Lower leg skin (tissue), 4 donors: ENCODE data around the gene COL27A1. TPM values are rescaled to one million over a fixed set of nuclear protein-coding genes. Genes with fewer than 3 reads are reported as not detected.

ENCODE experiments used
- DNase-seq, 2 donors: peaks; one replicate each; pipeline ENCODE4 v3.0.0-alpha.2; 2019; ENCODE audit warnings: low spot score in 2 of 2
- H3K4me3 ChIP-seq: fragments of 200-600 bp; sonication (generic); 2 replicates; pipeline ENCODE4 v1.5.1; 2017; ENCODE audit warnings: mild to moderate bottlenecking, low read depth; ENCODE audit not compliant: poor library complexity, severe bottlenecking
- CTCF ChIP-seq, 3 donors: fragments of 450-650 bp; IDR thresholded peaks; one replicate each; pipeline ENCODE4 v1.5.1; 2016; ENCODE audit warnings: antibody characterized with exemption in 3 of 3, mild to moderate bottlenecking in 3 of 3, moderate library complexity in 2 of 3
- POLR2A ChIP-seq, 2 donors: fragments of 450-650 bp; IDR thresholded peaks; one replicate each; pipeline ENCODE4 v1.6.1; 2016 to 2017; ENCODE audit warnings: antibody characterized with exemption in 2 of 2, mild to moderate bottlenecking in 1 of 2, moderate library complexity in 1 of 2
- WGBS, 2 donors: methylation state at CpG; one replicate each; pipeline ENCODE4 v1.1.5; 2018; 5-methylcytosine and 5-hydroxymethylcytosine counted together
- intact Hi-C: fragments of 100-400 bp; cut with DNase I; formaldehyde crosslinking; loops from one replicate; pipeline ENCODE4 v1.15.0; 2023; ENCODE audit warnings: low total_unique reads
- total RNA-seq, 4 donors: library from RNA; depleted of rRNA; stranded (reverse); fragments of >200 nt; gene quantifications; one replicate each; pipeline ENCODE4 v1.1.0, GENCODE V29; 2016

The COL27A1 gene
- total RNA-seq, 4 donors from 2014 or later, result 9.4 to 16.1 (median 12.3) TPM

GRCh38 chr9:114202849-114203248 lies 47.5 kb downstream of the COL27A1 start:
- no peak overlapping the region for H3K4me3 ChIP-seq
- 73 to 75% methylated on average over 4 of the region's 4 CpGs for WGBS, 2 donors
- TF ChIP-seq POLR2A (IDR thresholded peaks at IDR 0.05) (no peak), CTCF (IDR thresholded peaks at IDR 0.05) (no peak)
- DNase-seq, result no peak
- intact Hi-C loops, result no loop called here

- WGBS, 2 donors, result 79 to 82% methylated on average over 11 of the region's 11 CpGs
- no peak overlapping the region for H3K4me3 ChIP-seq
- no peak for TF ChIP-seq POLR2A (IDR thresholded peaks at IDR 0.05)
- no peak for TF ChIP-seq CTCF (IDR thresholded peaks at IDR 0.05)
- DNase-seq, result no peak
- intact Hi-C loops, result no loop called here
Observed at GRCh38 chr9:114203410-114204140, 48.2 kb downstream of the COL27A1 start.

- DNase-seq, result no peak
- TF ChIP-seq POLR2A (IDR thresholded peaks at IDR 0.05) (no peak), CTCF (IDR thresholded peaks at IDR 0.05) (no peak)
- intact Hi-C loops, result no loop called here
- no peak overlapping the region for H3K4me3 ChIP-seq
- WGBS, 2 donors, result 89 to 98% methylated on average over 4 of the region's 4 CpGs
Observed at GRCh38 chr9:114204265-114204664, 48.9 kb downstream of the COL27A1 start.

GRCh38 chr9:114205171-114206015 lies 50.1 kb downstream of the COL27A1 start:
- TF ChIP-seq POLR2A (IDR thresholded peaks at IDR 0.05) (no peak), CTCF (IDR thresholded peaks at IDR 0.05) (no peak)
- WGBS, 2 donors, result 74 to 90% methylated on average over 7 to 10 of the region's 10 CpGs
- H3K4me3 ChIP-seq, result no peak overlapping the region
- DNase-seq, result no peak
- intact Hi-C loops, result no loop called here

- WGBS, 2 donors, result 73 to 83% methylated on average over 3 to 5 of the region's 5 CpGs
- intact Hi-C loops, result no loop called here
- TF ChIP-seq POLR2A (IDR thresholded peaks at IDR 0.05) (no peak), CTCF (IDR thresholded peaks at IDR 0.05) (no peak)
- no peak overlapping the region for H3K4me3 ChIP-seq
- DNase-seq, result no peak
Observed at GRCh38 chr9:114206221-114206789, 51.0 kb downstream of the COL27A1 start.
